Coronary artery (tissue), 2 donors: ENCODE data around the gene ABCC4.

ENCODE experiments used
- DNase-seq: peaks from one replicate; pipeline ENCODE4 v3.0.0-alpha.2; 2017; ENCODE audit warnings: low spot score
- H3K27ac ChIP-seq, 2 donors: fragments of 200-600 bp; sonication (generic); one replicate each; pipeline ENCODE4 v1.5.1; 2016 to 2019
- H3K4me3 ChIP-seq: fragments of 200-600 bp; sonication (generic); 2 replicates; pipeline ENCODE4 v1.5.1; 2016; ENCODE audit warnings: mild to moderate bottlenecking, moderate library complexity
- TF ChIP-seq, protein P1 (sequence below): fragments of 200-600 bp; sonication (generic); IDR thresholded peaks from one replicate; pipeline ENCODE4 v1.5.1; 2019; ENCODE audit warnings: antibody characterized with exemption

ABCC4 gene

DNA sequence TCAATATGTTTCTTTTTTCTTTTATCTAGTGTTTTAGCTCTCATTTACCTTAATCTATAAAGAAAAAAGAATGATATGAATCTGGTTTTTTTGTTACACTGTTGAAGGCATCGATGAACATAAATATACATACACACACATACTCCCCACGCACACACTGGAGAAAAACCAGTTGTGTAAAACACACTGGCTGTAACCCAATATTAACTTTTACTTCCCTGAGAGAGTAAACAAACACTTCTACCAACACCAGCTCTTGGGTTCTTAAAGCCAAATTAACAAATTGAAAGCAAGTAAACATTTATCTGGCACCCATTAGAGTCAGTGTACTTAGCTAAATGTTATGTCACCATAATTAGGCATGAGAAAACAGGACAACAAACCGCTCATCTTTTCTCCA is 145.7 kb downstream of the ABCC4 start:
- TF ChIP-seq, protein P1, sequence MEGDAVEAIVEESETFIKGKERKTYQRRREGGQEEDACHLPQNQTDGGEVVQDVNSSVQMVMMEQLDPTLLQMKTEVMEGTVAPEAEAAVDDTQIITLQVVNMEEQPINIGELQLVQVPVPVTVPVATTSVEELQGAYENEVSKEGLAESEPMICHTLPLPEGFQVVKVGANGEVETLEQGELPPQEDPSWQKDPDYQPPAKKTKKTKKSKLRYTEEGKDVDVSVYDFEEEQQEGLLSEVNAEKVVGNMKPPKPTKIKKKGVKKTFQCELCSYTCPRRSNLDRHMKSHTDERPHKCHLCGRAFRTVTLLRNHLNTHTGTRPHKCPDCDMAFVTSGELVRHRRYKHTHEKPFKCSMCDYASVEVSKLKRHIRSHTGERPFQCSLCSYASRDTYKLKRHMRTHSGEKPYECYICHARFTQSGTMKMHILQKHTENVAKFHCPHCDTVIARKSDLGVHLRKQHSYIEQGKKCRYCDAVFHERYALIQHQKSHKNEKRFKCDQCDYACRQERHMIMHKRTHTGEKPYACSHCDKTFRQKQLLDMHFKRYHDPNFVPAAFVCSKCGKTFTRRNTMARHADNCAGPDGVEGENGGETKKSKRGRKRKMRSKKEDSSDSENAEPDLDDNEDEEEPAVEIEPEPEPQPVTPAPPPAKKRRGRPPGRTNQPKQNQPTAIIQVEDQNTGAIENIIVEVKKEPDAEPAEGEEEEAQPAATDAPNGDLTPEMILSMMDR, result no peak
- Histone ChIP-seq H3K4me3 (no peak overlapping the region), H3K27ac (no peak overlapping the region)
- no peak for DNase-seq

DNA sequence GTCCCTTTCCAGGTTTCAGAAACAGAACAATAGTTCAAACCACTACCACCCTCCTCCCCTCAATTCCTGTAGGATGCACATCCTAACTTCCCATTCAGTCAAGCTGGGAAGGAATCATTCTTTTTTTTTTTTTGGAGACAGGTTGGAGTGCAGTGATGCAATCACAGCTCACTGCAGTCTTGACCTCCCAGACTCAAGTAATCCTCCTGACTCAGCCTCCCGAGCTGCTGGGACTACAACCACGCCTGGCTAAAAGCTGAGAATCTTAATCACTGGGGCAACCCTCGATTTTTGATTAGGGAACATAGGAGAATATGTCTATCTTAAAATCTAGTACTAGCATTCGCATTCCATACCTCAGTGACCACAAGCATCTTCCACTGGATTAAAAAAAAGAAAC is 146.2 kb downstream of the ABCC4 start:
- Histone ChIP-seq H3K27ac (no peak overlapping the region), H3K4me3 (no peak overlapping the region)
- no peak for DNase-seq
- TF ChIP-seq, protein P1, result no peak

DNA sequence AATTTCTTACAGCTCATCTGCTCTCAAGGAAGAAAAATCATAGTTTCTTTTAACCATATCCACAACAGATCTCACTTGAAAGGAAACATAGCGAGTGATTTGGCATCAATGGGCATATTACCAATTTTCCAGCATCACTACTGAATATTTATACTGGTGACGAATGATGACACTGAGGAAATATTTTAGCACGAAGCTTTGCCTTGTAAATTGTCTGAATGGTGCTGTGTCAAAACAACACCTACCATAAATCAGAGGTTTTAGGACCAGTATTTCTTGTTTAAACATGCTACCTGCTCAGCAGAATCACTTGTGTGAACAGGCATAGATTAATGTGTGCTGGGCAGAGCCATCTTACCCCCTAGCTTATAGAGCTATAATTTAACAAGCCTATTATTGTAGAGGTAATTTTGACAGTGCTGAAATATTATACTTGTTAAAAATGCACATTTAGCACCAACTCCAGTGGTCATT is 146.8 kb downstream of the ABCC4 start:
- Histone ChIP-seq H3K4me3 (no peak overlapping the region), H3K27ac (no peak overlapping the region)
- TF ChIP-seq, protein P1, result no peak
- DNase-seq, result no peak

DNA sequence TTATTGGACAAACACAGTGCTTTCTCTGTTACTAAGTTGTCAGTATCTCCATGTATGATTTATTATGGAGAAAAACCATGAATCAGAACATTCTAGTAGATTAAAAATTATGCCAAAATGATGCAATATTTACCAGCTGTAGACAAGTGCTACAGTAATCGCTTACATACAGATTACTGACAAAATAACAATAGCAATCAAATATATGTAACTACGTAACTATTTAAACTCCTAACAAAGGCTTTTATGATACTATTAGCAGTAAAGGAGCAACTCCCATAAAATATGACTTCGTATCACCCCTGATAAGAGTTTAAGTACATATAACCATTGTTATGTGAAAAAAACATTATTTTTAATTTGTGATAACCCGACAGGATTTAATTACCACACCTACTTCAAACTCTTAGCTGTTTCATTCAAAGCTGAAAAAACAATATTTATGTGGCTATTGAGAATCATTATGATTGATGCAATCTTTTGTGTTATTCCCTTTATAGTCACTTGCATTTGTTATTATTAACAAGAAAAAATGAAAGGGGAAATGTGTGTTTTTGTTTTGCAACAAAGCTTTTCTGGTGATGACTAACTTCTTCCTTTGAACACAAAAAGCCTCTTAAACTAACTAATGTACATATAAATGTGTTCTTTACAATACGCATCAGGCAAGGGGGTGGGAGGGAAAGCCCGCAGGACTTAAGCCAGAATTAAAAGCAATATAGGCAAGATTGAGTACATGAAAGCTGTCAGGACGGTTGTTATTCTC is 147.4 kb downstream of the ABCC4 start:
- DNase-seq, result no peak
- TF ChIP-seq, protein P1, result no peak
- Histone ChIP-seq H3K27ac (no peak overlapping the region), H3K4me3 (no peak overlapping the region)

DNA sequence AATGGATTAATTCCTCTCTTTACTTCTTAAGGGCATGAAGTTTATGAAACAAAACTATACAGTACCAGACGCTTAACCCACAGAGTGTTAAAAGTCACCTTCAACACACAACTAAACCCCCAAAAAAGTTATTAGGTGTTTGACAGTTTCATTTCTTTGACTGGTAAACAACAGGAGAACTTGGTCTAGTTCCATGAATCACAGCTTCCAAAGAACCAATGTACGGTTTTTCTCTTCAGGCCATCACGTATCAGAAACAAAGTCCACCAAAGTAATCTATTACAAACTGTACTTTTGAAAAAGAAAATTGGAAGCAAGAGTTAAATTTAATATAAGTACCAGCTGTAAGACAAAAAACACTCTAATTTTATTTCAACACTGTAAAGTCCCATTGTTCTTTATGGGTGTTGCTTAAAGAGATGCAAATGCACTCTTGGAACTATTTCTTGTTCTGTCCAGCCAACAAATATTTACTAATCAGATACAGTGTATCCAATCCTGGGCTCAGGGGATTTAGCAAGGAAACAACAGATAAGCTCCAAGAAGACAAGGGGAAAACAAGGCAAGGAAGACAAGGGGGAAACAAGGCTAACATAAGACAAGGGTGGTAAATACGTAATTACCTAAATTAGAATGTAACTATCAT is 149.2 kb downstream of the ABCC4 start:
- TF ChIP-seq, protein P1, result no peak
- DNase-seq, result no peak
- H3K27ac ChIP-seq, result no peak overlapping the region
- no peak overlapping the region for H3K4me3 ChIP-seq

DNA sequence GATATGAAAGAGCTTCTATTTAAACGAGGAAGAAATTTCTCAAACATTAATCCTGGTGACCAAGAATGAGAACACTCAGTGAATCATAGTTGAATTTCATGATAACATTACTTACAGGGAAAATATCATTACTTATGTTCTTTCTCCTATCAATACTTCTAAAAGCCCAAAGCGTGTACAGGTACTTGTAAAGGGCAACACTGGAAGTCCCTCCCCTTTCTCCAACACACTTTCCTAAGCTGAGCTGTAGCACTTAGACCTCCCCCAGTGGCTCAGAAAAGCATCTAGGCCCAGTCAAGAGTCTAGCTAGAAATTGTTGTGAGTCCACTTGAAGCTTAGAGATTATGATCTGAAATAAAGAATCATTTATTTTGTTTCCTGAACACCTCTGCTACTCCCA is 150.7 kb downstream of the ABCC4 start:
- TF ChIP-seq, protein P1, result no peak
- Histone ChIP-seq H3K27ac (no peak overlapping the region), H3K4me3 (no peak overlapping the region)
- DNase-seq, result no peak

DNA sequence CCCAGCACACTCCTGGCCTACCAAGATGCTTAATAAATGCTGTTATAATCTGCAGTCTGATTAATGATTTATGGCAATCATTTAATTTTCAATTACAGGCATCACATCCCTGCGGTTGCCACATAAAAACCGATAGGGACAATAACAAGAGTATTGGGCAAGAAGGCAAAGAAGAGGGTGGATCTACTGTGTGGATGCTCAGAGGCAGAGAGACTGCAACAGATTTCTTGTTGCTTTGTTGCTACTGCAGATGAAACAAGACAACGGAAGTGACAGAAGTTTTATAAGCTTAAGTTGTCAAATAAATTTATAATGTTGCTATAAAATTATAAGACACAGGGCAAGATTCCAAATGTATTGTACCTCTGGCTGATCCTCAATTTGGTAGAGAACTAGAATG is 154.8 kb downstream of the ABCC4 start:
- Histone ChIP-seq H3K4me3 (no peak overlapping the region), H3K27ac (no peak overlapping the region)
- no peak for DNase-seq
- TF ChIP-seq, protein P1, result no peak
